Ascending aorta (tissue), 2 donors: Measurements from ENCODE around the gene CRTAP. TPM values are rescaled to one million over a fixed set of nuclear protein-coding genes. Genes with fewer than 3 reads are reported as not detected.

Experiments
- DNase-seq, 2 donors: peaks; one replicate each; pipeline ENCODE4 v3.0.0-alpha.2; 2019; ENCODE audit warnings: low spot score in 2 of 2
- H3K27ac ChIP-seq, 2 donors: fragments of 200-600 bp; sonication (generic); one replicate each; pipeline ENCODE4 v1.5.1; 2016 to 2017; ENCODE audit warnings: mild to moderate bottlenecking in 1 of 2
- H3K27me3 ChIP-seq: fragments of 200-600 bp; sonication (generic); one replicate; pipeline ENCODE4 v1.5.1; 2017
- H3K36me3 ChIP-seq, 2 donors: fragments of 200-600 bp; sonication (generic); one replicate each; pipeline ENCODE4 v1.5.1; 2016
- H3K4me1 ChIP-seq, 2 donors: fragments of 200-600 bp; sonication (generic); one replicate each; pipeline ENCODE4 v1.5.1; 2016 to 2017; ENCODE audit warnings: mild to moderate bottlenecking in 1 of 2
- H3K4me3 ChIP-seq, 2 donors: fragments of 200-600 bp; sonication (generic); one replicate each; pipeline ENCODE4 v1.5.1; 2016 to 2017; ENCODE audit warnings: mild to moderate bottlenecking in 1 of 2
- H3K9me3 ChIP-seq, 2 donors: fragments of 200-600 bp; sonication (generic); one replicate each; pipeline ENCODE4 v1.5.1; 2016
- intact Hi-C: fragments of 100-400 bp; cut with DNase I; formaldehyde crosslinking; loops from one replicate; pipeline ENCODE4 v1.15.1; 2023
- total RNA-seq: library from RNA; depleted of rRNA; stranded (reverse); fragments of >200 nt; gene quantifications from one replicate; pipeline ENCODE4 v1.1.0, GENCODE V29; 2016
- TF ChIP-seq, protein P1 (sequence below), 3 experiments: fragments of 200-600 bp in 2 of 3; fragments of 450-650 bp in 1 of 3; sonication (generic) in 2 of 3; IDR thresholded peaks; one replicate each; pipeline ENCODE4 v1.5.1; 2016 to 2019; ENCODE audit warnings: antibody characterized with exemption in 3 of 3, mild to moderate bottlenecking in 1 of 3, moderate library complexity in 1 of 3

Gene CRTAP
- total RNA-seq, 1 donor from 2014 or later = 300 TPM

DNA sequence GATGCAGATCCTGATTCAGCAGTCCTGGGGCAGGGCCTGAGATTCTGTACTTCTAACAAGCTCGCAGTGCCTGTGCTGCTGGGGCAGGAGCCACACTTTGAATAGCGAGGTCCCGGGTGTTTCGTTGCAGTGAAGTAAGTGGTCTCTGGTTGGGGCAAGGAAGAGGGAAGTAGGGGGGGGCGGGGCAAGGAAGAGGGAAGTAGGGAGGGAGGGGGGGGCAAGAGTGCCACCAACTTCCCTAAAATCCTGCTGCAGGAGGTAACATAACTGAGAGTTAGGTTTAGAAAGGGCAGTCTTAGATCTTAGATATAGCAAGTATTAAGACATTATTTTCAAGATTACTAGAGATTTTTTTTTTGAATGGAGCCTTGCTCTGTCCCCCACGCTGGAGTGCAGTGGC, 35.5 kb downstream of the CRTAP start:
- H3K4me3 ChIP-seq = no peak overlapping the region
- H3K27ac ChIP-seq = peak overlapping the region; percentile 70 to 87
- H3K36me3 ChIP-seq = peaks cover 14 to 29% of the 10 kb centered on the region in 2 donors
- H3K4me1 ChIP-seq = peaks cover 9 to 46% of the 10 kb centered on the region in 2 donors
- DNase-seq = no peak
- no peaks in the 10 kb centered on the region for H3K9me3 ChIP-seq
- intact Hi-C loops = loop anchor here (2.0 to 5.0 kb wide), 2 partner anchors 19 to 68 kb away; partner anchors contain the start of gene SUSD5
- no peaks in the 10 kb centered on the region for H3K27me3 ChIP-seq
- TF ChIP-seq, protein P1, sequence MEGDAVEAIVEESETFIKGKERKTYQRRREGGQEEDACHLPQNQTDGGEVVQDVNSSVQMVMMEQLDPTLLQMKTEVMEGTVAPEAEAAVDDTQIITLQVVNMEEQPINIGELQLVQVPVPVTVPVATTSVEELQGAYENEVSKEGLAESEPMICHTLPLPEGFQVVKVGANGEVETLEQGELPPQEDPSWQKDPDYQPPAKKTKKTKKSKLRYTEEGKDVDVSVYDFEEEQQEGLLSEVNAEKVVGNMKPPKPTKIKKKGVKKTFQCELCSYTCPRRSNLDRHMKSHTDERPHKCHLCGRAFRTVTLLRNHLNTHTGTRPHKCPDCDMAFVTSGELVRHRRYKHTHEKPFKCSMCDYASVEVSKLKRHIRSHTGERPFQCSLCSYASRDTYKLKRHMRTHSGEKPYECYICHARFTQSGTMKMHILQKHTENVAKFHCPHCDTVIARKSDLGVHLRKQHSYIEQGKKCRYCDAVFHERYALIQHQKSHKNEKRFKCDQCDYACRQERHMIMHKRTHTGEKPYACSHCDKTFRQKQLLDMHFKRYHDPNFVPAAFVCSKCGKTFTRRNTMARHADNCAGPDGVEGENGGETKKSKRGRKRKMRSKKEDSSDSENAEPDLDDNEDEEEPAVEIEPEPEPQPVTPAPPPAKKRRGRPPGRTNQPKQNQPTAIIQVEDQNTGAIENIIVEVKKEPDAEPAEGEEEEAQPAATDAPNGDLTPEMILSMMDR (IDR thresholded peaks at IDR 0.05) = no peak

GRCh38 chr3:33152363-33153360, 38.8 kb downstream of the CRTAP start:
- DNase-seq = no peak
- Histone ChIP-seq H3K27me3 (no peaks in the 10 kb centered on the region), H3K9me3 (no peaks in the 10 kb centered on the region), H3K4me3 (no peak overlapping the region), H3K27ac (peak overlapping the region; percentile 78), H3K4me1 (peaks cover 4 to 49% of the 10 kb centered on the region in 2 donors), H3K36me3 (peaks cover 11 to 29% of the 10 kb centered on the region in 2 donors)
- intact Hi-C loops = no loop called here
- TF ChIP-seq, protein P1 (IDR thresholded peaks at IDR 0.05) = no peak

DNA sequence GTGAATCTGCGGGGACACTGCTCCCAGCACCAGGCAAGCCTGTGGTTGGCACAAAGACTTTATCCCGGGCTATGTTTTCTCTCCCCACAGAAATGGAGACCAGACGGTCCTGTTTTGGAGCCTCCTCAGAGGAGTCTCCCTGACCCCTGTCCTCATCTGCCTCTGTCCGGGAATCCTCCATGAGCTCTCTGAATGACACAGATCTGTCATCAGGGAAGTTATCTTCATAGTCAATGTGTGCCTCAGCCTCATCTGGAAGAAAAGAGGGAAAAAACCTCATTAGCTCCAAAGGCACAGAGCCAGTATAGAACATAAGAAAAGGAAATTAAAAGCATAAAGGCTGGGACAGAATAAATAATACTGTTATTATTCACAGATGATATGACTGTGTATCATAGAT, 40.0 kb downstream of the CRTAP start:
- H3K4me3 ChIP-seq = no peak overlapping the region
- H3K27ac ChIP-seq = peak overlapping the region; percentile 43 to 78
- TF ChIP-seq, protein P1 (IDR thresholded peaks at IDR 0.05) = no peak
- no peak for DNase-seq
- H3K36me3 ChIP-seq = peaks cover 11 to 25% of the 10 kb centered on the region in 2 donors
- no peaks in the 10 kb centered on the region for H3K27me3 ChIP-seq
- peaks cover 3 to 38% of the 10 kb centered on the region in 2 donors for H3K4me1 ChIP-seq
- intact Hi-C loops = no loop called here
- H3K9me3 ChIP-seq = no peaks in the 10 kb centered on the region

GRCh38 chr3:33155301-33155700, 41.5 kb downstream of the CRTAP start:
- H3K36me3 ChIP-seq = peaks cover 11 to 21% of the 10 kb centered on the region in 2 donors
- no peak overlapping the region for H3K27ac ChIP-seq
- DNase-seq = no peak
- no peaks in the 10 kb centered on the region for H3K9me3 ChIP-seq
- peaks cover 3 to 32% of the 10 kb centered on the region in 2 donors for H3K4me1 ChIP-seq
- H3K4me3 ChIP-seq = no peak overlapping the region
- TF ChIP-seq, protein P1 (IDR thresholded peaks at IDR 0.05) = no peak
- intact Hi-C loops = no loop called here
- H3K27me3 ChIP-seq = no peaks in the 10 kb centered on the region

GRCh38 chr3:33159234-33159633, 45.4 kb downstream of the CRTAP start:
- Histone ChIP-seq H3K4me1 (peaks cover 0 to 18% of the 10 kb centered on the region in 2 donors), H3K4me3 (no peak overlapping the region), H3K27me3 (no peaks in the 10 kb centered on the region), H3K36me3 (peaks cover 0 to 6% of the 10 kb centered on the region in 2 donors), H3K9me3 (no peaks in the 10 kb centered on the region), H3K27ac (peak overlapping the region; percentile 12 to 53)
- TF ChIP-seq, protein P1 (IDR thresholded peaks at IDR 0.05) = no peak
- no peak for DNase-seq
- intact Hi-C loops = no loop called here
